ENCODE data around the gene ANP32B. TPM values are rescaled to one million over a fixed set of nuclear protein-coding genes. Genes with fewer than 3 reads are reported as not detected.
"Not testable (repeated sequence)": the region's sequence is repeated elsewhere in the genome, so short reads cannot be mapped to it uniquely, and the experiment has no call there.

The ANP32B gene
- total RNA-seq, 1 experiment from 2014 or later, result 14.8 TPM

GRCh38 chr9:98018347-98018746 is 35.2 kb downstream of the ANP32B start:
- Histone ChIP-seq H3K9me3 (ENCODE audit: low read length) (no peaks in the 10 kb centered on the region), H4K20me1 (ENCODE audit: low read length) (no peaks in the 10 kb centered on the region), H3K4me2 (ENCODE audit: low read length) (no peak overlapping the region), H3K4me3 (ENCODE audit: low read length) (no peak overlapping the region), H3K79me2 (ENCODE audit: low read length) (no peaks in the 10 kb centered on the region), H3K27ac (ENCODE audit: low read length) (no peak overlapping the region), H3K27me3 (ENCODE audit: low read length) (no peaks in the 10 kb centered on the region), H3F3A (ENCODE audit: low read length, unreplicated experiment) (no peaks in the 10 kb centered on the region), H3K36me3 (ENCODE audit: low read depth, low read length) (peaks cover 18% of the 10 kb centered on the region), H3K9me2 (replicated peaks; ENCODE audit: low read length) (no peaks in the 10 kb centered on the region), H3K9ac (ENCODE audit: low read length) (no peak overlapping the region), H3K4me1 (ENCODE audit: insufficient read depth, low read length) (no peaks in the 10 kb centered on the region), H2AFZ (ENCODE audit: low read length) (no peak overlapping the region)
- no peak for ATAC-seq
- ChIA-PET CTCF (no interaction called here), POLR2A (ENCODE audit: unreplicated experiment) (no interaction called here)
- TF ChIP-seq EZH2 (IDR thresholded peaks at IDR 0.05; ENCODE audit: low read length, unreplicated experiment) (no peak), CTCF (conservative IDR thresholded peaks at IDR 0.05; ENCODE audit: low read depth, low read length) (no peak), EZH2phosphoT487 (IDR thresholded peaks at IDR 0.05; ENCODE audit: borderline replicate concordance, low read length) (no peak)
- BruUV-seq (replicated peaks), result no TSS peak
- intact Hi-C loops (cut with micrococcal nuclease), result no loop called here
- no peak for DNase-seq

- H3K27ac ChIP-seq (ENCODE audit: low read length), result no peak overlapping the region
- H3K79me2 ChIP-seq (ENCODE audit: low read length), result no peaks in the 10 kb centered on the region
- no TSS peak for BruUV-seq (replicated peaks)
- no peak for ATAC-seq
- no peak overlapping the region for H2AFZ ChIP-seq (ENCODE audit: low read length)
- H3K4me2 ChIP-seq (ENCODE audit: low read length), result no peak overlapping the region
- no peak overlapping the region for H3K4me3 ChIP-seq (ENCODE audit: low read length)
- ChIA-PET POLR2A (ENCODE audit: unreplicated experiment) (no interaction called here), CTCF (no interaction called here)
- no peak for DNase-seq
- H3K9me3 ChIP-seq (ENCODE audit: low read length), result no peaks in the 10 kb centered on the region
- H4K20me1 ChIP-seq (ENCODE audit: low read length), result no peaks in the 10 kb centered on the region
- TF ChIP-seq EZH2 (IDR thresholded peaks at IDR 0.05; ENCODE audit: low read length, unreplicated experiment), result no peak
- TF ChIP-seq EZH2phosphoT487 (IDR thresholded peaks at IDR 0.05; ENCODE audit: borderline replicate concordance, low read length), result no peak
- no peak for TF ChIP-seq CTCF (conservative IDR thresholded peaks at IDR 0.05; ENCODE audit: low read depth, low read length)
- H3K9me2 ChIP-seq (replicated peaks; ENCODE audit: low read length), result no peaks in the 10 kb centered on the region
- H3K36me3 ChIP-seq (ENCODE audit: low read depth, low read length), result peaks cover 17% of the 10 kb centered on the region
- no peaks in the 10 kb centered on the region for H3F3A ChIP-seq (ENCODE audit: low read length, unreplicated experiment)
- no peak overlapping the region for H3K9ac ChIP-seq (ENCODE audit: low read length)
- no peaks in the 10 kb centered on the region for H3K4me1 ChIP-seq (ENCODE audit: insufficient read depth, low read length)
- intact Hi-C loops (cut with micrococcal nuclease), result no loop called here
- no peaks in the 10 kb centered on the region for H3K27me3 ChIP-seq (ENCODE audit: low read length)
Observed at GRCh38 chr9:98019098-98019497, 36.0 kb downstream of the ANP32B start.

GRCh38 chr9:98019869-98020268 is 36.7 kb downstream of the ANP32B start:
- H3K27ac ChIP-seq (ENCODE audit: low read length); H2AFZ ChIP-seq (ENCODE audit: low read length); DNase-seq; H3K4me1 ChIP-seq (ENCODE audit: insufficient read depth, low read length); H3K79me2 ChIP-seq (ENCODE audit: low read length); intact Hi-C loops (cut with micrococcal nuclease); H3F3A ChIP-seq (ENCODE audit: low read length, unreplicated experiment); H3K9ac ChIP-seq (ENCODE audit: low read length); POLR2A ChIA-PET (ENCODE audit: unreplicated experiment); H3K9me3 ChIP-seq (ENCODE audit: low read length); ATAC-seq; H3K9me2 ChIP-seq (replicated peaks; ENCODE audit: low read length); H3K4me3 ChIP-seq (ENCODE audit: low read length); H3K27me3 ChIP-seq (ENCODE audit: low read length); H3K4me2 ChIP-seq (ENCODE audit: low read length); CTCF ChIA-PET; BruUV-seq (replicated peaks); H4K20me1 ChIP-seq (ENCODE audit: low read length): not testable (repeated sequence)
- H3K36me3 ChIP-seq (ENCODE audit: low read depth, low read length), result peaks cover 17% of the 10 kb centered on the region
